Ishikawa (cell line): ENCODE data around the gene IKZF1.

ENCODE experiments used
- CEBPB ChIP-seq: IDR thresholded peaks from 2 replicates; pipeline ENCODE4 v1.6.1; 2012
- CREB1 ChIP-seq: IDR thresholded peaks from 2 replicates; pipeline ENCODE4 v1.6.1; 2012; ENCODE audit warnings: low read depth
- EP300 ChIP-seq: IDR thresholded peaks from 2 replicates; pipeline ENCODE4 v1.6.1; 2012; ENCODE audit warnings: borderline replicate concordance
- RAD21 ChIP-seq: IDR thresholded peaks from 2 replicates; pipeline ENCODE4 v1.6.1; 2012; ENCODE audit warnings: low read depth
- TAF1 ChIP-seq: IDR thresholded peaks from 2 replicates; pipeline ENCODE4 v1.6.1; 2012; ENCODE audit warnings: low read depth, mild to moderate bottlenecking
- TCF12 ChIP-seq: IDR thresholded peaks from 2 replicates; pipeline ENCODE4 v1.6.1; 2012; ENCODE audit warnings: low read depth
- TEAD4 ChIP-seq: IDR thresholded peaks from 2 replicates; pipeline ENCODE4 v1.6.1; 2012
- YY1 ChIP-seq: IDR thresholded peaks from 2 replicates; pipeline ENCODE4 v1.6.1; 2012; ENCODE audit warnings: low read depth
- ZBTB7A ChIP-seq: IDR thresholded peaks from 2 replicates; pipeline ENCODE4 v1.6.1; 2012; ENCODE audit warnings: low read depth
- TF ChIP-seq, protein P1 (sequence below): IDR thresholded peaks from 2 replicates; pipeline ENCODE4 v1.6.1; 2012; ENCODE audit warnings: low read depth, mild to moderate bottlenecking
- TF ChIP-seq, protein P2 (sequence below): IDR thresholded peaks from 2 replicates; pipeline ENCODE4 v1.6.1; 2012

DNA sequence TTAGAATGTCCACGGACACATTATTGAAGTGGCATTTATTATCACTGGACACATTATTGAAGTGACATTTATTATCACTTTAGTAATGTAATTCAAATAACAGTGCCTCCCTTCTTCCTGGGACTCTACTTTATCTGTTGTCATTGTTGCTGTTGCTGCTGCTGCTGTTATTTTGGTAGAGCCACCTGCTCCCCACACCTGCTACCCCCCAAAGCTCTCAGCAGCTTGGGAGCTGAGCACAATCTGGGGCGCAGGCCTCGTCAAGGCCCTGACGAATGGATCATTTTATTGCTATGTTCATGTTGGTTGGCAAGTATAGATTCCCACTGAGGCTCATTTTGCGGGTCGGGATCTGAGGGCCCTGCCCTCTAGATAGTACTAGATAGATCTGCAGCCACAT, 120.8 kb downstream of the IKZF1 start:
- TF ChIP-seq YY1 (no peak), TAF1 (no peak), CEBPB (no peak), RAD21 (no peak), TCF12 (no peak), CREB1 (no peak), EP300 (no peak), TEAD4 (no peak), ZBTB7A (no peak)
- TF ChIP-seq, protein P1, sequence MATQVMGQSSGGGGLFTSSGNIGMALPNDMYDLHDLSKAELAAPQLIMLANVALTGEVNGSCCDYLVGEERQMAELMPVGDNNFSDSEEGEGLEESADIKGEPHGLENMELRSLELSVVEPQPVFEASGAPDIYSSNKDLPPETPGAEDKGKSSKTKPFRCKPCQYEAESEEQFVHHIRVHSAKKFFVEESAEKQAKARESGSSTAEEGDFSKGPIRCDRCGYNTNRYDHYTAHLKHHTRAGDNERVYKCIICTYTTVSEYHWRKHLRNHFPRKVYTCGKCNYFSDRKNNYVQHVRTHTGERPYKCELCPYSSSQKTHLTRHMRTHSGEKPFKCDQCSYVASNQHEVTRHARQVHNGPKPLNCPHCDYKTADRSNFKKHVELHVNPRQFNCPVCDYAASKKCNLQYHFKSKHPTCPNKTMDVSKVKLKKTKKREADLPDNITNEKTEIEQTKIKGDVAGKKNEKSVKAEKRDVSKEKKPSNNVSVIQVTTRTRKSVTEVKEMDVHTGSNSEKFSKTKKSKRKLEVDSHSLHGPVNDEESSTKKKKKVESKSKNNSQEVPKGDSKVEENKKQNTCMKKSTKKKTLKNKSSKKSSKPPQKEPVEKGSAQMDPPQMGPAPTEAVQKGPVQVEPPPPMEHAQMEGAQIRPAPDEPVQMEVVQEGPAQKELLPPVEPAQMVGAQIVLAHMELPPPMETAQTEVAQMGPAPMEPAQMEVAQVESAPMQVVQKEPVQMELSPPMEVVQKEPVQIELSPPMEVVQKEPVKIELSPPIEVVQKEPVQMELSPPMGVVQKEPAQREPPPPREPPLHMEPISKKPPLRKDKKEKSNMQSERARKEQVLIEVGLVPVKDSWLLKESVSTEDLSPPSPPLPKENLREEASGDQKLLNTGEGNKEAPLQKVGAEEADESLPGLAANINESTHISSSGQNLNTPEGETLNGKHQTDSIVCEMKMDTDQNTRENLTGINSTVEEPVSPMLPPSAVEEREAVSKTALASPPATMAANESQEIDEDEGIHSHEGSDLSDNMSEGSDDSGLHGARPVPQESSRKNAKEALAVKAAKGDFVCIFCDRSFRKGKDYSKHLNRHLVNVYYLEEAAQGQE, result no peak
- TF ChIP-seq, protein P2, sequence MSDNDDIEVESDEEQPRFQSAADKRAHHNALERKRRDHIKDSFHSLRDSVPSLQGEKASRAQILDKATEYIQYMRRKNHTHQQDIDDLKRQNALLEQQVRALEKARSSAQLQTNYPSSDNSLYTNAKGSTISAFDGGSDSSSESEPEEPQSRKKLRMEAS, result no peak
